GM12865 (cell line): Measurements from ENCODE around the gene OR1N2.

ENCODE experiments used
- DNase-seq: peaks from one replicate; pipeline ENCODE4 v3.0.0; 2010; ENCODE audit warnings: low read depth
- H3K4me3 ChIP-seq: 2 replicates; pipeline ENCODE4 v1.5.1; 2011; ENCODE audit warnings: mild to moderate bottlenecking, low read depth, low read length, control low read depth
- CTCF ChIP-seq: IDR thresholded peaks from 2 replicates; pipeline ENCODE4 v1.5.1; 2011; ENCODE audit warnings: low read length, control low read depth, low read depth, inconsistent platforms; ENCODE audit not compliant: insufficient read depth; ENCODE audit errors: missing control alignments

The OR1N2 gene

GRCh38 chr9:122552812-122553211 is at the start of gene OR1N2:
Gene OR1N2 (plus strand): TSS chr9:122553112. CDS start chr9:122553212, 100 bp downstream.
- no peak for TF ChIP-seq CTCF
- DNase-seq, result no peak
- H3K4me3 ChIP-seq, result no peak within 1 kb of the TSS

DNA sequence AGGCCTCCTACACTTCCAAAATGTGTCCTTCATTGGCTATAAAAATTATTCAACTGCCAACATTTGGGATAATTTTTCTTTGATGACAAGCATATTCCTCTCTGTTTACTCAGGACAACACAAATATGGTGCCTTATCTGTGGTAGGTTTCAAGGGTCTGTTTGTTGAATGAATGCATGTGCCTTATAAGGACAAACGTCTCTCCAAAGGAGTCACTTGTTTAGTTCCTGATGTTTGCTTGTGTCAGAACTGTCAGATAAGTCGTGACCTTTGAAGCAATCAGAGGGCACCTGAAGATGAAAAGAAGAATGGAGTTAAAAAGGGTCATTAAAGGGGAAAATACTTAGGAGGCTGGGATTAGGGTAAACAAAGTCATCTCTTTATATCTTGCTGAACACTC is 45.9 kb upstream of the OR1N2 start:
- no peak for TF ChIP-seq CTCF
- no peak overlapping the region for H3K4me3 ChIP-seq
- no peak for DNase-seq

DNA sequence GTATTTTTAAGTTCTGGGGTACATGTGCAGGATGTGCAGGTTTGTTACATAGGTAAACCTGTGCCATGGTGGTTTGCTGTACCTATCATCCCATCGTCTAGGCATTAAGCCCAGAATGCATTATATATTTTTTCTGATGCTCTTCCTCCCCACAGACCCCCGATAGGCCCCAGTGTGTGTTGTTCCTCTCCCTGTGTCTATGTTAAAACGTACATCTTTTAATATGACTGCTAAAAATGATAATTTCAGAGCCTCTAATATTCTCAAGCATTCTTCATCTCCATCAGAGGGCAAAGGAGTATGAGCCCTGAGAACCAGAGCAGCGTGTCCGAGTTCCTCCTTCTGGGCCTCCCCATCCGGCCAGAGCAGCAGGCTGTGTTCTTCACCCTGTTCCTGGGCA is 42.4 kb upstream of the OR1N2 start, which contains the start of gene OR1J2:
Gene OR1J2 (plus strand): TSS at position 301 of the 400 bp plus-strand sequence. CDS start 0 bp downstream, at position 301.
- no peak for TF ChIP-seq CTCF
- DNase-seq, result no peak

GRCh38 chr9:122518226-122518625 is 34.7 kb upstream of the OR1N2 start:
- DNase-seq, result no peak
- no peak overlapping the region for H3K4me3 ChIP-seq
- no peak for TF ChIP-seq CTCF

More for the DNA sequence above, 42.4 kb upstream of the OR1N2 start, which contains the start of gene OR1J2:
- H3K4me3 ChIP-seq, result no peak within 1 kb of the TSS

- H3K4me3 ChIP-seq, result no peak within 1 kb of the TSS
- no peak for TF ChIP-seq CTCF
- no peak for DNase-seq
These were observed 34.1 kb upstream of the OR1N2 start, which contains the start of gene OR1J4 for GRCh38 chr9:122518841-122519240. Gene OR1J4 (plus strand): TSS chr9:122519141. CDS start chr9:122519141, 0 bp downstream.

DNA sequence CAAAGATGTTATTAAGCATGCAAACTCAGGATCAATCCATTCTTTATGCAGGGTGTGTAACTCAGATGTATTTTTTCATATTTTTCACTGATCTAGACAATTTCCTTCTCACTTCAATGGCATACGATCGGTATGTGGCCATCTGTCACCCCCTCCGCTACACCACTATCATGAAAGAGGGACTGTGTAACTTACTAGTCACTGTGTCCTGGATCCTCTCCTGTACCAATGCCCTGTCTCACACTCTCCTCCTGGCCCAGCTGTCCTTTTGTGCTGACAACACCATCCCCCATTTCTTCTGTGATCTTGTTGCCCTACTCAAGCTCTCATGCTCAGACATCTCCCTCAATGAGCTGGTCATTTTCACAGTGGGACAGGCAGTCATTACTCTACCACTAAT is 33.5 kb upstream of the OR1N2 start:
- no peak for TF ChIP-seq CTCF
- DNase-seq, result no peak
- no peak overlapping the region for H3K4me3 ChIP-seq

DNA sequence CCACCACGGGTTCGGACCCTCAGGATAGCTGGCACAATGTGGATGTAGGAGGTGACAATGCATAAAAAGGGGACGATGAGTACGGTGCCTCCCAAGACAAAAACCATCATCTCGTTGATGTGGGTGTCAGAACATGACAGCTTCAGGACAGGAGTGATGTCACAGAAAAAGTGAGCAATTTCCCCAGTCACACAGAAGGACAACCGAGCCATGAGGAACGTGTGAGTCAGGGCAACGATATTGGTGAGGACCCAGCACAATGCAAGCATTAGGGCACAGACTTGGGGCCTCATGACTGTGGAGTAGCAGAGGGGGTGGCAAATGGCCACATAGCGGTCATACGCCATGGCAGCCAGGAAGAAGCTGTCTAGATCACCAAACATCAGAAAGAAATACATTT is 26.3 kb upstream of the OR1N2 start:
- no peak for TF ChIP-seq CTCF
- H3K4me3 ChIP-seq, result no peak overlapping the region
- DNase-seq, result no peak
